Upper lobe of left lung (tissue), 4 donors: Measurements from ENCODE around the gene PML.

Source experiments
- CTCF ChIP-seq, 6 experiments: fragments of 450-650 bp in 4 of 6; fragments of 200-600 bp in 2 of 6; sonication (generic) in 2 of 6; IDR thresholded peaks; one replicate each; pipeline ENCODE4 v1.5.1; 2016 to 2019; ENCODE audit warnings: antibody characterized with exemption in 6 of 6
- POLR2A ChIP-seq, 4 donors: fragments of 450-650 bp; IDR thresholded peaks; one replicate each; pipeline ENCODE4 v1.5.1; 2016 to 2017; ENCODE audit warnings: antibody characterized with exemption in 4 of 4, mild to moderate bottlenecking in 2 of 4
- POLR2AphosphoS5 ChIP-seq, 2 donors: sonication (generic); formaldehyde crosslinking; IDR thresholded peaks; one replicate each; pipeline ENCODE4 v1.5.1; 2017; ENCODE audit warnings: antibody characterized with exemption in 2 of 2

- TF ChIP-seq POLR2A (IDR thresholded peaks at IDR 0.05) (no peak), CTCF (IDR thresholded peaks at IDR 0.05) (no peak), POLR2AphosphoS5 (IDR thresholded peaks at IDR 0.05) (no peak)
Observed at GRCh38 chr15:74046275-74046674, 51.8 kb downstream of the PML start.
